ENCODE measurements around the gene NDUFC2. TPM values are rescaled to one million over a fixed set of nuclear protein-coding genes. Genes with fewer than 3 reads are reported as not detected.
A peak's percentile ranks its signal among the peaks of the same experiment; 100 is the strongest.

Gene NDUFC2
- total and polyA plus RNA-seq, 2 donors (not counting 3 experiments of a cell fraction or from before 2014, with no cell fraction given): 226 to 318 TPM

GRCh38 chr11:78025378-78025777 is 54.3 kb downstream of the NDUFC2 start:
- DNase-seq (ENCODE audit: low read depth, low spot score): no peak
- Histone ChIP-seq H3K27me3 (ENCODE audit: control insufficient read depth in 2 of 2, insufficient read depth in 2 of 2, low read length in 2 of 2) (no peaks in the 10 kb centered on the region), H3K9me1 (replicated peaks; ENCODE audit: control insufficient read depth, extremely low read depth, insufficient read depth, low read length) (no peaks in the 10 kb centered on the region), H3K27ac (ENCODE audit: insufficient read depth, low read depth, low read length) (no peak overlapping the region), H2AFZ (ENCODE audit: low read depth, low read length) (no peak overlapping the region), H3K4me3 (replicated peaks in 1 of 3; ENCODE audit: insufficient read depth in 1 of 3, low read depth in 1 of 3, low read length in 3 of 3) (no peak overlapping the region), H3K9ac (replicated peaks; ENCODE audit: extremely low read depth, insufficient read depth, low read length) (no peak overlapping the region), H3K4me1 (ENCODE audit: control insufficient read depth, extremely low read depth, insufficient read depth, low read length) (peaks cover 10% of the 10 kb centered on the region), H4K20me1 (replicated peaks; ENCODE audit: control insufficient read depth, extremely low read depth, insufficient read depth, low read length) (no peaks in the 10 kb centered on the region), H3K36me3 (ENCODE audit: control insufficient read depth in 2 of 2, extremely low read depth in 1 of 2, insufficient read depth in 2 of 2, low read length in 2 of 2) (no peaks in the 10 kb centered on the region), H3K79me2 (ENCODE audit: control insufficient read depth, insufficient read depth, low read length) (no peaks in the 10 kb centered on the region), H3K4me2 (ENCODE audit: insufficient read depth, low read length) (no peak overlapping the region), H3K9me3 (replicated peaks; ENCODE audit: control insufficient read depth, insufficient read depth, low read length) (no peaks in the 10 kb centered on the region)
- TF ChIP-seq, protein P1, sequence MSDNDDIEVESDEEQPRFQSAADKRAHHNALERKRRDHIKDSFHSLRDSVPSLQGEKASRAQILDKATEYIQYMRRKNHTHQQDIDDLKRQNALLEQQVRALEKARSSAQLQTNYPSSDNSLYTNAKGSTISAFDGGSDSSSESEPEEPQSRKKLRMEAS (IDR thresholded peaks at IDR 0.05; ENCODE audit: insufficient read depth, insufficient read length): no peak
- TF ChIP-seq POLR2A (IDR thresholded peaks at IDR 0.05; ENCODE audit: low read depth, low read length) (no peak), POLR2AphosphoS5 (IDR thresholded peaks at IDR 0.05; ENCODE audit: insufficient read depth, low read depth, low read length) (no peak), CTCF (IDR thresholded peaks at IDR 0.05; ENCODE audit: extremely low read depth in 1 of 2, insufficient read depth in 1 of 2, low read depth in 1 of 2, low read length in 2 of 2) (no peak), MYC (IDR thresholded peaks at IDR 0.05; ENCODE audit: low read depth, low read length) (no peak)
- CTCF ChIA-PET: no interaction called here
- intact Hi-C loops (cut with micrococcal nuclease): no loop called here
- FAIRE-seq: no peak
- POLR2A ChIA-PET: no interaction called here
- dilution Hi-C loops (cut with MboI; ENCODE audit: extremely low pct_ligation_motif_present, low sequenced_read_pairs): no loop called here
- BruUV-seq (replicated peaks): no TSS peak

DNA sequence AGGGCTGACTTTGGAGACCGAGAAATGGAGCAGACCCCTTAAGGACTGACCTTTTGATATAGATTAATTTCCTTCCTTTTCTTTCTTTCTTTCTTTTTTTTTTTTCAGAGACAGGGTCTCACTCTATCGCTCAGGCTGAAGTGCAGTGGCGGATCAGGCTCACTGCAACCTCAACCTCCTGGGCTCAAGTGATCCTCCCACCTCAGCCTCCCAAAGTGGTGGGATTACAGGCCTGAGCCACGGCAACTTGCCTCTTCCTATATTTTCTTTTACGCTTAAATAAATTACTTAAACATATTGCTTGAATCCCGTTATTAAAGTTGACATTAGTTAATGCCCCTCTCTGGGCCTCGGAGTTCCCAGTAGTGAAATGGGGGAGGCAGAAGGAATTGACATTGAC is 56.2 kb downstream of the NDUFC2 start:
- H3K9me3 ChIP-seq (replicated peaks; ENCODE audit: control insufficient read depth, insufficient read depth, low read length): no peaks in the 10 kb centered on the region
- DNase-seq (ENCODE audit: low read depth, low spot score) (no peak), FAIRE-seq (no peak)
- ChIA-PET CTCF (no interaction called here), POLR2A (no interaction called here)
- no peaks in the 10 kb centered on the region for H3K27me3 ChIP-seq (ENCODE audit: control insufficient read depth in 2 of 2, insufficient read depth in 2 of 2, low read length in 2 of 2)
- no TSS peak for BruUV-seq (replicated peaks)
- TF ChIP-seq CTCF (IDR thresholded peaks at IDR 0.05; ENCODE audit: extremely low read depth in 1 of 2, insufficient read depth in 1 of 2, low read depth in 1 of 2, low read length in 2 of 2) (no peak), POLR2A (IDR thresholded peaks at IDR 0.05; ENCODE audit: low read depth, low read length) (no peak), GATA2 (IDR thresholded peaks at IDR 0.05; ENCODE audit: insufficient read depth, insufficient read length, low read depth, low read length) (no peak), JUN (IDR thresholded peaks at IDR 0.05; ENCODE audit: borderline replicate concordance, insufficient read depth, insufficient read length, low read depth) (no peak), POLR2AphosphoS5 (IDR thresholded peaks at IDR 0.05; ENCODE audit: insufficient read depth, low read depth, low read length) (no peak), EZH2 (IDR thresholded peaks at IDR 0.05; ENCODE audit: borderline replicate concordance, low read depth, low read length, severe bottlenecking) (no peak), MYC (IDR thresholded peaks at IDR 0.05; ENCODE audit: low read depth, low read length) (no peak), FOS (IDR thresholded peaks at IDR 0.05; ENCODE audit: borderline replicate concordance, insufficient read depth, low read length) (no peak)
- TF ChIP-seq, protein P1 (IDR thresholded peaks at IDR 0.05; ENCODE audit: insufficient read depth, insufficient read length): no peak
- H3K79me2 ChIP-seq (ENCODE audit: control insufficient read depth, insufficient read depth, low read length): no peaks in the 10 kb centered on the region
- H4K20me1 ChIP-seq (replicated peaks; ENCODE audit: control insufficient read depth, extremely low read depth, insufficient read depth, low read length): no peaks in the 10 kb centered on the region
- H3K4me3 ChIP-seq (replicated peaks in 1 of 3; ENCODE audit: insufficient read depth in 1 of 3, low read depth in 1 of 3, low read length in 3 of 3): peak overlapping the region in 2 of 3 experiments; percentile 31 to 41
- H3K36me3 ChIP-seq (ENCODE audit: control insufficient read depth in 2 of 2, extremely low read depth in 1 of 2, insufficient read depth in 2 of 2, low read length in 2 of 2): no peaks in the 10 kb centered on the region
- H3K4me1 ChIP-seq (ENCODE audit: control insufficient read depth, extremely low read depth, insufficient read depth, low read length): peaks cover 5% of the 10 kb centered on the region
- intact Hi-C loops (cut with micrococcal nuclease) (no loop called here), dilution Hi-C loops (cut with MboI; ENCODE audit: extremely low pct_ligation_motif_present, low sequenced_read_pairs) (no loop called here)
- no peak overlapping the region for H3K27ac ChIP-seq (ENCODE audit: insufficient read depth, low read depth, low read length)
- peak overlapping the region; percentile 80 for H3K4me2 ChIP-seq (ENCODE audit: insufficient read depth, low read length)
- peak overlapping the region; percentile 100 for H2AFZ ChIP-seq (ENCODE audit: low read depth, low read length)
- no peak overlapping the region for H3K9ac ChIP-seq (replicated peaks; ENCODE audit: extremely low read depth, insufficient read depth, low read length)
- H3K9me1 ChIP-seq (replicated peaks; ENCODE audit: control insufficient read depth, extremely low read depth, insufficient read depth, low read length): no peaks in the 10 kb centered on the region

All from endothelial cell of umbilical vein (primary cell).